Measurements from ENCODE around the gene GALNT9.

GALNT9 gene

GRCh38 chr12:132328282-132329029 lies 933 bp downstream of the GALNT9 start:
- no peak overlapping the region for H2BK5ac ChIP-seq (ENCODE audit: low read depth, low read length, poor library complexity, severe bottlenecking)
- no peaks in the 10 kb centered on the region for H3K79me1 ChIP-seq (replicated peaks; ENCODE audit: low read length, poor library complexity, severe bottlenecking)
- no peak overlapping the region for H3K4me2 ChIP-seq (ENCODE audit: low read length, poor library complexity, severe bottlenecking)
- no peak overlapping the region for H3K4ac ChIP-seq (ENCODE audit: low read depth in 1 of 2, low read length in 2 of 2)
- H3K27ac ChIP-seq (ENCODE audit: low read length, poor library complexity, severe bottlenecking), result no peak overlapping the region
- H2BK12ac ChIP-seq (ENCODE audit: low read length in 2 of 2), result no peak overlapping the region
- H3K27me3 ChIP-seq (ENCODE audit: control insufficient read depth in 1 of 2, insufficient read depth in 1 of 2, low read length in 2 of 2), result peaks cover 0 to 48% of the 10 kb centered on the region in 2 experiments
- no peak overlapping the region for H3K18ac ChIP-seq (ENCODE audit: low read depth in 1 of 2, low read length in 2 of 2)
- no peak overlapping the region for H2AFZ ChIP-seq (ENCODE audit: low read depth, low read length)
- WGBS, result 74% methylated on average over 31 of the region's 34 CpGs
- H3K4me3 ChIP-seq (ENCODE audit: insufficient read depth in 1 of 2, low read depth in 1 of 2, low read length in 2 of 2), result peak overlapping the region in 1 of 2 experiments; percentile 57
- no peak overlapping the region for H3K9ac ChIP-seq (ENCODE audit: low read length)
- no peak overlapping the region for H2AK5ac ChIP-seq (ENCODE audit: low read length, severe bottlenecking)
- H3K4me1 ChIP-seq (ENCODE audit: control insufficient read depth, insufficient read depth, low read depth, low read length), result peaks cover 1% of the 10 kb centered on the region
- H3K23ac ChIP-seq (ENCODE audit: low read length in 2 of 2), result no peak overlapping the region
- no peak overlapping the region for H2BK120ac ChIP-seq (ENCODE audit: low read depth, low read length)
- DNase-seq, result no peak
- no peak overlapping the region for H4K8ac ChIP-seq (ENCODE audit: low read length)
- H3K14ac ChIP-seq (ENCODE audit: low read length in 2 of 2), result no peak overlapping the region
- H4K91ac ChIP-seq (ENCODE audit: low read length), result no peak overlapping the region
- H3K9me3 ChIP-seq (ENCODE audit: control insufficient read depth, low read length), result peaks cover 5% of the 10 kb centered on the region
- H3K36me3 ChIP-seq (ENCODE audit: control insufficient read depth in 1 of 2, insufficient read depth in 2 of 2, low read depth in 1 of 2, low read length in 2 of 2), result no peaks in the 10 kb centered on the region
- H2BK15ac ChIP-seq (ENCODE audit: low read depth, poor library complexity, severe bottlenecking), result no peak overlapping the region

- H2BK120ac ChIP-seq (ENCODE audit: low read depth, low read length), result no peak overlapping the region
- H2BK15ac ChIP-seq (ENCODE audit: low read depth, poor library complexity, severe bottlenecking), result no peak overlapping the region
- no peak overlapping the region for H4K8ac ChIP-seq (ENCODE audit: low read length)
- no peak overlapping the region for H2BK5ac ChIP-seq (ENCODE audit: low read depth, low read length, poor library complexity, severe bottlenecking)
- peak overlapping the region; percentile 66 for H3K9ac ChIP-seq (ENCODE audit: low read length)
- no peak overlapping the region for H3K4ac ChIP-seq (ENCODE audit: low read depth in 1 of 2, low read length in 2 of 2)
- H2AK5ac ChIP-seq (ENCODE audit: low read length, severe bottlenecking), result no peak overlapping the region
- peaks cover 1% of the 10 kb centered on the region for H3K4me1 ChIP-seq (ENCODE audit: control insufficient read depth, insufficient read depth, low read depth, low read length)
- H3K4me2 ChIP-seq (ENCODE audit: low read length, poor library complexity, severe bottlenecking), result no peak overlapping the region
- H3K27ac ChIP-seq (ENCODE audit: low read length, poor library complexity, severe bottlenecking), result no peak overlapping the region
- peak overlapping the region in 1 of 2 experiments; percentile 57 for H3K4me3 ChIP-seq (ENCODE audit: insufficient read depth in 1 of 2, low read depth in 1 of 2, low read length in 2 of 2)
- H3K14ac ChIP-seq (ENCODE audit: low read length in 2 of 2), result no peak overlapping the region
- H2BK12ac ChIP-seq (ENCODE audit: low read length in 2 of 2), result no peak overlapping the region
- DNase-seq, result peak; percentile 1
- H2AFZ ChIP-seq (ENCODE audit: low read depth, low read length), result no peak overlapping the region
- H3K9me3 ChIP-seq (ENCODE audit: control insufficient read depth, low read length), result peaks cover 3% of the 10 kb centered on the region
- H3K36me3 ChIP-seq (ENCODE audit: control insufficient read depth in 1 of 2, insufficient read depth in 2 of 2, low read depth in 1 of 2, low read length in 2 of 2), result no peaks in the 10 kb centered on the region
- H3K23ac ChIP-seq (ENCODE audit: low read length in 2 of 2), result no peak overlapping the region
- peaks cover 0 to 51% of the 10 kb centered on the region in 2 experiments for H3K27me3 ChIP-seq (ENCODE audit: control insufficient read depth in 1 of 2, insufficient read depth in 1 of 2, low read length in 2 of 2)
- H3K79me1 ChIP-seq (replicated peaks; ENCODE audit: low read length, poor library complexity, severe bottlenecking), result no peaks in the 10 kb centered on the region
- H3K18ac ChIP-seq (ENCODE audit: low read depth in 1 of 2, low read length in 2 of 2), result no peak overlapping the region
- 57% methylated on average over 30 of the region's 32 CpGs for WGBS
- no peak overlapping the region for H4K91ac ChIP-seq (ENCODE audit: low read length)
Measured at GRCh38 chr12:132327336-132328171, 1.8 kb downstream of the GALNT9 start.

- H3K4me2 ChIP-seq (ENCODE audit: low read length, poor library complexity, severe bottlenecking), result no peak overlapping the region
- no peak overlapping the region for H3K4ac ChIP-seq (ENCODE audit: low read depth in 1 of 2, low read length in 2 of 2)
- no peak overlapping the region for H4K91ac ChIP-seq (ENCODE audit: low read length)
- no peak for DNase-seq
- no peak overlapping the region for H3K4me3 ChIP-seq (ENCODE audit: insufficient read depth in 1 of 2, low read depth in 1 of 2, low read length in 2 of 2)
- peaks cover 3% of the 10 kb centered on the region for H3K9me3 ChIP-seq (ENCODE audit: control insufficient read depth, low read length)
- no peaks in the 10 kb centered on the region for H3K79me1 ChIP-seq (replicated peaks; ENCODE audit: low read length, poor library complexity, severe bottlenecking)
- H2AFZ ChIP-seq (ENCODE audit: low read depth, low read length), result no peak overlapping the region
- H2BK5ac ChIP-seq (ENCODE audit: low read depth, low read length, poor library complexity, severe bottlenecking), result no peak overlapping the region
- peak overlapping the region; percentile 66 for H3K9ac ChIP-seq (ENCODE audit: low read length)
- no peak overlapping the region for H3K14ac ChIP-seq (ENCODE audit: low read length in 2 of 2)
- no peak overlapping the region for H3K23ac ChIP-seq (ENCODE audit: low read length in 2 of 2)
- no peak overlapping the region for H4K8ac ChIP-seq (ENCODE audit: low read length)
- H2BK15ac ChIP-seq (ENCODE audit: low read depth, poor library complexity, severe bottlenecking), result no peak overlapping the region
- peaks cover 0 to 48% of the 10 kb centered on the region in 2 experiments for H3K27me3 ChIP-seq (ENCODE audit: control insufficient read depth in 1 of 2, insufficient read depth in 1 of 2, low read length in 2 of 2)
- H2AK5ac ChIP-seq (ENCODE audit: low read length, severe bottlenecking), result no peak overlapping the region
- H3K18ac ChIP-seq (ENCODE audit: low read depth in 1 of 2, low read length in 2 of 2), result no peak overlapping the region
- 75% methylated on average over 11 of the region's 11 CpGs for WGBS
- no peak overlapping the region for H3K27ac ChIP-seq (ENCODE audit: low read length, poor library complexity, severe bottlenecking)
- H3K36me3 ChIP-seq (ENCODE audit: control insufficient read depth in 1 of 2, insufficient read depth in 2 of 2, low read depth in 1 of 2, low read length in 2 of 2), result no peaks in the 10 kb centered on the region
- H3K4me1 ChIP-seq (ENCODE audit: control insufficient read depth, insufficient read depth, low read depth, low read length), result peaks cover 1% of the 10 kb centered on the region
- no peak overlapping the region for H2BK12ac ChIP-seq (ENCODE audit: low read length in 2 of 2)
- H2BK120ac ChIP-seq (ENCODE audit: low read depth, low read length), result no peak overlapping the region
Measured at GRCh38 chr12:132326646-132327045, 2.7 kb downstream of the GALNT9 start.

- H3K14ac ChIP-seq (ENCODE audit: low read length in 2 of 2), result no peak overlapping the region
- H2AFZ ChIP-seq (ENCODE audit: low read depth, low read length), result no peak overlapping the region
- no peak overlapping the region for H2BK120ac ChIP-seq (ENCODE audit: low read depth, low read length)
- H4K8ac ChIP-seq (ENCODE audit: low read length), result no peak overlapping the region
- H3K23ac ChIP-seq (ENCODE audit: low read length in 2 of 2), result no peak overlapping the region
- no peaks in the 10 kb centered on the region for H3K9me3 ChIP-seq (ENCODE audit: control insufficient read depth, low read length)
- no peak for DNase-seq
- H3K36me3 ChIP-seq (ENCODE audit: control insufficient read depth in 1 of 2, insufficient read depth in 2 of 2, low read depth in 1 of 2, low read length in 2 of 2), result no peaks in the 10 kb centered on the region
- no peaks in the 10 kb centered on the region for H3K79me1 ChIP-seq (replicated peaks; ENCODE audit: low read length, poor library complexity, severe bottlenecking)
- no peak overlapping the region for H3K4ac ChIP-seq (ENCODE audit: low read depth in 1 of 2, low read length in 2 of 2)
- WGBS, result 89% methylated on average over 15 of the region's 15 CpGs
- H3K9ac ChIP-seq (ENCODE audit: low read length), result no peak overlapping the region
- no peak overlapping the region for H3K4me2 ChIP-seq (ENCODE audit: low read length, poor library complexity, severe bottlenecking)
- no peak overlapping the region for H2BK5ac ChIP-seq (ENCODE audit: low read depth, low read length, poor library complexity, severe bottlenecking)
- peaks cover 0 to 39% of the 10 kb centered on the region in 2 experiments for H3K27me3 ChIP-seq (ENCODE audit: control insufficient read depth in 1 of 2, insufficient read depth in 1 of 2, low read length in 2 of 2)
- peaks cover 1% of the 10 kb centered on the region for H3K4me1 ChIP-seq (ENCODE audit: control insufficient read depth, insufficient read depth, low read depth, low read length)
- no peak overlapping the region for H3K4me3 ChIP-seq (ENCODE audit: insufficient read depth in 1 of 2, low read depth in 1 of 2, low read length in 2 of 2)
- H4K91ac ChIP-seq (ENCODE audit: low read length), result no peak overlapping the region
- H3K18ac ChIP-seq (ENCODE audit: low read depth in 1 of 2, low read length in 2 of 2), result no peak overlapping the region
- H3K27ac ChIP-seq (ENCODE audit: low read length, poor library complexity, severe bottlenecking), result no peak overlapping the region
- no peak overlapping the region for H2BK12ac ChIP-seq (ENCODE audit: low read length in 2 of 2)
- no peak overlapping the region for H2BK15ac ChIP-seq (ENCODE audit: low read depth, poor library complexity, severe bottlenecking)
- no peak overlapping the region for H2AK5ac ChIP-seq (ENCODE audit: low read length, severe bottlenecking)
Measured at GRCh38 chr12:132325733-132326130, 3.7 kb downstream of the GALNT9 start.
